ENCODE data around the gene SAMD3. TPM values are rescaled to one million over a fixed set of nuclear protein-coding genes. Genes with fewer than 3 reads are reported as not detected.

The SAMD3 gene
- total RNA-seq, 1 experiment from 2014 or later = 0.39 TPM

- Histone ChIP-seq H2AFZ (ENCODE audit: low read length) (no peak overlapping the region), H4K91ac (ENCODE audit: insufficient read length, low read depth, low read length) (no peak overlapping the region), H3K27ac (ENCODE audit: insufficient read length, low read depth, low read length) (no peak overlapping the region), H2BK15ac (ENCODE audit: low read depth, low read length) (no peak overlapping the region), H3K23ac (ENCODE audit: insufficient read length, low read depth, low read length) (no peak overlapping the region), H2BK5ac (ENCODE audit: insufficient read length, low read length) (no peak overlapping the region), H3K14ac (ENCODE audit: insufficient read depth, low read length) (no peak overlapping the region), H3K4me1 (ENCODE audit: insufficient read depth, low read length) (no peaks in the 10 kb centered on the region), H2BK120ac (ENCODE audit: low read depth, low read length, poor library complexity, severe bottlenecking) (no peak overlapping the region), H3K9me3 (ENCODE audit: control insufficient read depth, low read depth, low read length) (no peaks in the 10 kb centered on the region), H2BK20ac (ENCODE audit: low read depth, low read length, poor library complexity, severe bottlenecking) (no peak overlapping the region), H3K27me3 (ENCODE audit: insufficient read depth, low read length) (no peaks in the 10 kb centered on the region), H3K9ac (ENCODE audit: extremely low read depth, insufficient read length, low read length) (no peak overlapping the region), H4K5ac (ENCODE audit: insufficient read length, low read depth, low read length) (no peak overlapping the region), H3K18ac (ENCODE audit: insufficient read length, low read depth, low read length) (no peak overlapping the region), H3K56ac (ENCODE audit: insufficient read length, low read depth, low read length) (no peak overlapping the region), H3K23me2 (ENCODE audit: insufficient read length, low read depth, low read length, poor library complexity, severe bottlenecking) (no peaks in the 10 kb centered on the region), H4K20me1 (ENCODE audit: control insufficient read depth, insufficient read depth, insufficient read length) (no peaks in the 10 kb centered on the region), H4K8ac (replicated peaks; ENCODE audit: insufficient read length, low read depth, low read length) (no peak overlapping the region), H3K79me2 (ENCODE audit: insufficient read depth, low read length) (no peaks in the 10 kb centered on the region), H2BK12ac (ENCODE audit: insufficient read length, low read depth, low read length) (no peak overlapping the region), H2AK5ac (ENCODE audit: insufficient read length, low read length) (no peak overlapping the region), H3K4me2 (ENCODE audit: insufficient read depth, insufficient read length, low read length) (no peak overlapping the region), H3T11ph (ENCODE audit: low read length) (no peak overlapping the region), H3K79me1 (ENCODE audit: insufficient read depth, low read depth, low read length, poor library complexity, severe bottlenecking) (no peaks in the 10 kb centered on the region), H3K4ac (ENCODE audit: low read depth, low read length) (no peak overlapping the region)
- H3K9me3 Mint-ChIP-seq = peaks cover 3 to 7% of the 10 kb centered on the region in 2 experiments; a peak in 4 of 5 replicates
- no peak overlapping the region for H3K27ac Mint-ChIP-seq
- H3K4me1 Mint-ChIP-seq = no peaks in the 10 kb centered on the region
- H3K36me3 Mint-ChIP-seq (ENCODE audit: insufficient read depth in 1 of 3, low read depth in 3 of 3) = peaks cover 2 to 10% (median 10%) of the 10 kb centered on the region in 3 experiments; a peak in 6 of 7 replicates
- no CpG with 5 or more reads among the region's 1 CpG for WGBS (ENCODE audit: extremely low coverage, insufficient read length, low lambda C conversion rate)
- DNase-seq = no peak
- no peaks in the 10 kb centered on the region for H3K27me3 Mint-ChIP-seq (ENCODE audit: low read depth)
- no peak overlapping the region for H3K4me3 Mint-ChIP-seq
- TF ChIP-seq CTCF (conservative IDR thresholded peaks at IDR 0.05) = no peak
These were observed 111.7 kb downstream of the SAMD3 start for GRCh38 chr6:130111031-130111430.
